Large intestine (tissue), 3 donors: ENCODE data around the gene GPR137B. TPM values are rescaled to one million over a fixed set of nuclear protein-coding genes. Genes with fewer than 3 reads are reported as not detected.

ENCODE experiments used
- DNase-seq, 2 donors: peaks; one replicate each; pipeline versions ENCODE4 v3.0.0 to v3.0.0-alpha.2; 2013
- H3K27ac ChIP-seq: one replicate; pipeline ENCODE4 v1.5.1; 2013; ENCODE audit warnings: low read length
- H3K27me3 ChIP-seq: 2 replicates; pipeline ENCODE4 v1.6.1; 2013; ENCODE audit warnings: low read length; ENCODE audit not compliant: control insufficient read depth, insufficient read depth
- H3K36me3 ChIP-seq: 2 replicates; pipeline ENCODE4 v1.6.1; 2013; ENCODE audit warnings: low read length; ENCODE audit not compliant: control insufficient read depth, insufficient read depth
- H3K4me1 ChIP-seq: one replicate; pipeline ENCODE4 v1.6.1; 2013; ENCODE audit warnings: low read length; ENCODE audit not compliant: control insufficient read depth, insufficient read depth
- H3K4me3 ChIP-seq: one replicate; pipeline ENCODE4 v1.5.1; 2013; ENCODE audit warnings: low read length
- H3K9me3 ChIP-seq: one replicate; pipeline ENCODE4 v1.6.1; 2013; ENCODE audit warnings: mild to moderate bottlenecking, low read depth, low read length, moderate library complexity; ENCODE audit not compliant: control insufficient read depth
- WGBS: methylation state at CpG from one replicate; pipeline ENCODE4 v1.1.5; 2013; ENCODE audit warnings: low lambda C conversion rate; ENCODE audit not compliant: insufficient coverage; 5-methylcytosine and 5-hydroxymethylcytosine counted together
- polyA plus RNA-seq: library from polyadenylated mRNA; unstranded; fragments of 120-200 nt; gene quantifications from one replicate; pipeline ENCODE4 v1.2.1, GENCODE V29; 2013

GPR137B gene
- polyA plus RNA-seq, 1 donor: 7.6 TPM

GRCh38 chr1:236213534-236213933, 71.2 kb downstream of the GPR137B start:
- no peaks in the 10 kb centered on the region for H3K36me3 ChIP-seq
- H3K27ac ChIP-seq: no peak overlapping the region
- H3K9me3 ChIP-seq: no peaks in the 10 kb centered on the region
- 94% methylated on average over 3 of the region's 3 CpGs for WGBS
- H3K4me3 ChIP-seq: no peak overlapping the region
- no peaks in the 10 kb centered on the region for H3K27me3 ChIP-seq
- no peak for DNase-seq
- no peaks in the 10 kb centered on the region for H3K4me1 ChIP-seq

GRCh38 chr1:236214761-236215160, 72.4 kb downstream of the GPR137B start:
- no peak for DNase-seq
- Histone ChIP-seq H3K36me3 (no peaks in the 10 kb centered on the region), H3K27me3 (no peaks in the 10 kb centered on the region), H3K4me1 (no peaks in the 10 kb centered on the region), H3K27ac (no peak overlapping the region), H3K9me3 (no peaks in the 10 kb centered on the region), H3K4me3 (no peak overlapping the region)
- WGBS: 86% methylated on average over 1 of the region's 1 CpG

- no peak overlapping the region for H3K4me3 ChIP-seq
- no peaks in the 10 kb centered on the region for H3K36me3 ChIP-seq
- H3K9me3 ChIP-seq: no peaks in the 10 kb centered on the region
- no peaks in the 10 kb centered on the region for H3K27me3 ChIP-seq
- no peak for DNase-seq
- no peaks in the 10 kb centered on the region for H3K4me1 ChIP-seq
- WGBS: 100% methylated on average over 1 of the region's 1 CpG
- no peak overlapping the region for H3K27ac ChIP-seq
Observed at GRCh38 chr1:236220473-236220872, 78.1 kb downstream of the GPR137B start.

- no peak for DNase-seq
- Histone ChIP-seq H3K36me3 (no peaks in the 10 kb centered on the region), H3K9me3 (no peaks in the 10 kb centered on the region), H3K4me1 (no peaks in the 10 kb centered on the region), H3K27me3 (no peaks in the 10 kb centered on the region), H3K4me3 (no peak overlapping the region), H3K27ac (no peak overlapping the region)
- no CpG with 5 or more reads among the region's 1 CpG for WGBS
Observed at GRCh38 chr1:236222632-236223031, 80.3 kb downstream of the GPR137B start.

GRCh38 chr1:236228411-236228810, 86.1 kb downstream of the GPR137B start:
- Histone ChIP-seq H3K9me3 (no peaks in the 10 kb centered on the region), H3K36me3 (no peaks in the 10 kb centered on the region), H3K4me3 (no peak overlapping the region), H3K4me1 (no peaks in the 10 kb centered on the region), H3K27ac (no peak overlapping the region), H3K27me3 (no peaks in the 10 kb centered on the region)
- WGBS: 90% methylated on average over 1 of the region's 4 CpGs
- no peak for DNase-seq

GRCh38 chr1:236235116-236235515, 92.8 kb downstream of the GPR137B start:
- Histone ChIP-seq H3K9me3 (no peaks in the 10 kb centered on the region), H3K27me3 (no peaks in the 10 kb centered on the region), H3K4me1 (no peaks in the 10 kb centered on the region), H3K36me3 (no peaks in the 10 kb centered on the region), H3K27ac (no peak overlapping the region), H3K4me3 (no peak overlapping the region)
- DNase-seq: no peak
- no CpG with 5 or more reads among the region's 3 CpGs for WGBS

GRCh38 chr1:236239092-236239585, 96.8 kb downstream of the GPR137B start:
- Histone ChIP-seq H3K36me3 (no peaks in the 10 kb centered on the region), H3K4me3 (no peak overlapping the region), H3K9me3 (no peaks in the 10 kb centered on the region), H3K4me1 (no peaks in the 10 kb centered on the region), H3K27ac (no peak overlapping the region), H3K27me3 (no peaks in the 10 kb centered on the region)
- 83% methylated on average over 1 of the region's 1 CpG for WGBS
- DNase-seq: no peak

- WGBS: 50% methylated on average over 1 of the region's 3 CpGs
- Histone ChIP-seq H3K27ac (no peak overlapping the region), H3K4me3 (no peak overlapping the region), H3K36me3 (no peaks in the 10 kb centered on the region), H3K27me3 (no peaks in the 10 kb centered on the region), H3K9me3 (no peaks in the 10 kb centered on the region), H3K4me1 (no peaks in the 10 kb centered on the region)
- no peak for DNase-seq
Observed at GRCh38 chr1:236240675-236241074, 98.3 kb downstream of the GPR137B start.

- Histone ChIP-seq H3K4me1 (no peaks in the 10 kb centered on the region), H3K36me3 (no peaks in the 10 kb centered on the region), H3K4me3 (no peak overlapping the region), H3K27ac (no peak overlapping the region), H3K27me3 (no peaks in the 10 kb centered on the region), H3K9me3 (no peaks in the 10 kb centered on the region)
- WGBS: no CpG with 5 or more reads among the region's 2 CpGs
- DNase-seq: no peak
Observed at GRCh38 chr1:236242568-236242967, 100.2 kb downstream of the GPR137B start.

GRCh38 chr1:236247286-236247685, 104.9 kb downstream of the GPR137B start:
- no peaks in the 10 kb centered on the region for H3K36me3 ChIP-seq
- H3K4me3 ChIP-seq: no peak overlapping the region
- DNase-seq: no peak
- 95% methylated on average over 3 of the region's 3 CpGs for WGBS
- H3K27me3 ChIP-seq: no peaks in the 10 kb centered on the region
- no peaks in the 10 kb centered on the region for H3K9me3 ChIP-seq
- no peaks in the 10 kb centered on the region for H3K4me1 ChIP-seq
- no peak overlapping the region for H3K27ac ChIP-seq

GRCh38 chr1:236251587-236251986, 109.2 kb downstream of the GPR137B start:
- H3K4me3 ChIP-seq: no peak overlapping the region
- H3K36me3 ChIP-seq: no peaks in the 10 kb centered on the region
- no CpG with 5 or more reads among the region's 1 CpG for WGBS
- no peaks in the 10 kb centered on the region for H3K9me3 ChIP-seq
- H3K27me3 ChIP-seq: no peaks in the 10 kb centered on the region
- DNase-seq: no peak
- H3K27ac ChIP-seq: no peak overlapping the region
- H3K4me1 ChIP-seq: no peaks in the 10 kb centered on the region
